Measurements from ENCODE around the gene FBL.

DNA sequence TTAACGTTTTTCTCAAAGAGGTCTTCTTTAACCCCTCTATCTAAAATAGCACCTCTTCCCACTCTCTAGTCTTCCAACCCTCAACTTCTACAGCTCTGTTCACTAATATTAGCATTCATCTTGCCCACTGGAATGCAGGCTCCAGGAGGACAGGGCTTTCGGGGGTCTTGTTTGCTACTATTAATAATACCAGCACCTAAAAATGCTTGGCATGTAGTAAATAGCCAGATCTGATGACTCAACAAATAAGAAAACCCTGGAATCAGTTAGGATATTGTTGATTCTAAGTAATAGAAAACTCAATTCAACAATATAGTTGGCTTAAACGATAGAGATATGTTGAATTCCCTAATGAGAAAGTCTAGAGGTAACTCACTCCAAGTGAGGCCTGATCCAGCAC is 26.4 kb downstream of the FBL start:
- TF ChIP-seq CTCF (conservative IDR thresholded peaks at IDR 0.05): no peak
- no peak for TF ChIP-seq EZH2 (IDR thresholded peaks at IDR 0.05; ENCODE audit: low read depth)

Data from PC-9 (cell line).